Chondrocyte (in vitro differentiated cells): ENCODE data around the gene CCDC8. TPM values are rescaled to one million over a fixed set of nuclear protein-coding genes. Genes with fewer than 3 reads are reported as not detected.

Experiments
- DNase-seq: peaks from one replicate; pipeline ENCODE4 v3.0.0; 2021; ENCODE audit warnings: mixed read lengths, low spot score
- H3K27ac Mint-ChIP-seq: one replicate; pipeline ENCODE4 v1.8.0; 2021; ENCODE audit warnings: mild to moderate bottlenecking, moderate library complexity, mixed read lengths; ENCODE audit not compliant: unreplicated experiment
- H3K27me3 Mint-ChIP-seq: 2 replicates; pipeline ENCODE4 v1.8.0; 2021; ENCODE audit warnings: low read depth, mixed read lengths
- H3K36me3 Mint-ChIP-seq: 2 replicates; pipeline ENCODE4 v1.8.0; 2021; ENCODE audit warnings: low read depth, mixed read lengths
- H3K4me1 Mint-ChIP-seq: 2 replicates; pipeline ENCODE4 v1.8.0; 2021; ENCODE audit warnings: low read depth, mild to moderate bottlenecking, mixed read lengths
- H3K4me3 Mint-ChIP-seq: one replicate; pipeline ENCODE4 v1.8.0; 2021; ENCODE audit warnings: mild to moderate bottlenecking, moderate library complexity, mixed read lengths; ENCODE audit not compliant: unreplicated experiment
- H3K9me3 Mint-ChIP-seq: 2 replicates; pipeline ENCODE4 v1.8.0; 2021; ENCODE audit warnings: low read depth, mixed read lengths
- CTCF ChIP-seq: fragments of 200-600 bp; sonication (generic); IDR thresholded peaks from 2 replicates; pipeline ENCODE4 v1.5.0; 2021; ENCODE audit warnings: antibody characterized with exemption, mild to moderate bottlenecking, moderate library complexity
- total RNA-seq: library from RNA; stranded (reverse); gene quantifications from 3 replicates; pipeline ENCODE4 v1.2.1, GENCODE V29; 2021

CCDC8 gene
- total RNA-seq, 1 donor from 2014 or later, result 39.3 TPM

- H3K27me3 Mint-ChIP-seq, result no peaks in the 10 kb centered on the region
- H3K4me3 Mint-ChIP-seq, result no peak overlapping the region
- peak overlapping the region; percentile 68 for H3K27ac Mint-ChIP-seq
- peaks cover 33% of the 10 kb centered on the region for H3K4me1 Mint-ChIP-seq
- no peaks in the 10 kb centered on the region for H3K9me3 Mint-ChIP-seq
- no peak for DNase-seq
- TF ChIP-seq CTCF, result no peak
- H3K36me3 Mint-ChIP-seq, result peaks cover 14% of the 10 kb centered on the region
These were observed 46.6 kb downstream of the CCDC8 start for GRCh38 chr19:46366620-46367292.

- Mint-ChIP-seq H3K27me3 (no peaks in the 10 kb centered on the region), H3K27ac (peak overlapping the region; percentile 59), H3K4me3 (no peak overlapping the region), H3K9me3 (no peaks in the 10 kb centered on the region), H3K4me1 (peaks cover 25% of the 10 kb centered on the region), H3K36me3 (peaks cover 12% of the 10 kb centered on the region)
- TF ChIP-seq CTCF, result no peak
- DNase-seq, result no peak
These were observed 47.8 kb downstream of the CCDC8 start for GRCh38 chr19:46365561-46365960.

- Mint-ChIP-seq H3K36me3 (peaks cover 12% of the 10 kb centered on the region), H3K27ac (no peak overlapping the region), H3K9me3 (no peaks in the 10 kb centered on the region), H3K4me1 (peaks cover 25% of the 10 kb centered on the region), H3K4me3 (no peak overlapping the region), H3K27me3 (no peaks in the 10 kb centered on the region)
- no peak for DNase-seq
- no peak for TF ChIP-seq CTCF
These were observed 49.0 kb downstream of the CCDC8 start for GRCh38 chr19:46364359-46364758.

- H3K4me3 Mint-ChIP-seq, result no peak overlapping the region
- H3K27me3 Mint-ChIP-seq, result no peaks in the 10 kb centered on the region
- peaks cover 12% of the 10 kb centered on the region for H3K36me3 Mint-ChIP-seq
These were observed 51.4 kb downstream of the CCDC8 start for GRCh38 chr19:46361915-46362314.

More at GRCh38 chr19:46361915-46362314, 51.4 kb downstream of the CCDC8 start:
- H3K9me3 Mint-ChIP-seq, result no peaks in the 10 kb centered on the region
- no peak for DNase-seq
- TF ChIP-seq CTCF, result no peak
- peak overlapping the region; percentile 14 for H3K27ac Mint-ChIP-seq
- peaks cover 40% of the 10 kb centered on the region for H3K4me1 Mint-ChIP-seq

Other genes with a start within 250 kb of the CCDC8 start
- gene IGFL1, start 183.8 kb downstream of the CCDC8 start, total RNA-seq, result 1.3 to 2.9 TPM (median 2.1 TPM) in 3 replicates
- 78.3 to 113 TPM (median 88.1 TPM) in 3 replicates for gene HIF3A, start 116.5 kb downstream of the CCDC8 start, total RNA-seq
- gene PPP5C, start 66.5 kb downstream of the CCDC8 start, total RNA-seq, result 62.5 to 90.6 TPM (median 62.6 TPM) in 3 replicates
- gene PNMA8C, start 15.4 kb upstream of the CCDC8 start, total RNA-seq, result 0.10 to 0.27 TPM (median 0.20 TPM) in 3 replicates
- gene PNMA8A, start 58.0 kb upstream of the CCDC8 start, total RNA-seq, result 10.1 to 16.1 TPM (median 10.1 TPM) in 3 replicates
- gene PNMA8B, start 82.3 kb upstream of the CCDC8 start, total RNA-seq, result 2.2 to 5.5 TPM (median 2.5 TPM) in 3 replicates
- gene CALM3, start 187.8 kb upstream of the CCDC8 start, total RNA-seq, result 137 to 148 TPM (median 144 TPM) in 3 replicates
- 0.80 to 2.4 TPM (median 2.2 TPM) in 3 replicates for gene PTGIR, start 211.5 kb upstream of the CCDC8 start, total RNA-seq
- not detected in 3 replicates for gene GNG8, start 222.6 kb upstream of the CCDC8 start, total RNA-seq
- 17.1 to 18.7 TPM (median 18.5 TPM) in 3 replicates for gene DACT3, start 247.6 kb upstream of the CCDC8 start, total RNA-seq